Ascending aorta (tissue), 2 donors: ENCODE results near the gene ARHGAP26. TPM values are rescaled to one million over a fixed set of nuclear protein-coding genes. Genes with fewer than 3 reads are reported as not detected.
A peak's percentile ranks its signal among the peaks of the same experiment; 100 is the strongest.

Source experiments
- DNase-seq, 2 donors: peaks; one replicate each; pipeline ENCODE4 v3.0.0-alpha.2; 2019; ENCODE audit warnings: low spot score in 2 of 2
- H3K27ac ChIP-seq, 2 donors: fragments of 200-600 bp; sonication (generic); one replicate each; pipeline ENCODE4 v1.5.1; 2016 to 2017; ENCODE audit warnings: mild to moderate bottlenecking in 1 of 2
- H3K27me3 ChIP-seq: fragments of 200-600 bp; sonication (generic); one replicate; pipeline ENCODE4 v1.5.1; 2017
- H3K36me3 ChIP-seq, 2 donors: fragments of 200-600 bp; sonication (generic); one replicate each; pipeline ENCODE4 v1.5.1; 2016
- H3K4me1 ChIP-seq, 2 donors: fragments of 200-600 bp; sonication (generic); one replicate each; pipeline ENCODE4 v1.5.1; 2016 to 2017; ENCODE audit warnings: mild to moderate bottlenecking in 1 of 2
- H3K4me3 ChIP-seq, 2 donors: fragments of 200-600 bp; sonication (generic); one replicate each; pipeline ENCODE4 v1.5.1; 2016 to 2017; ENCODE audit warnings: mild to moderate bottlenecking in 1 of 2
- H3K9me3 ChIP-seq, 2 donors: fragments of 200-600 bp; sonication (generic); one replicate each; pipeline ENCODE4 v1.5.1; 2016
- CTCF ChIP-seq, 3 experiments: fragments of 200-600 bp in 2 of 3; fragments of 450-650 bp in 1 of 3; sonication (generic) in 2 of 3; IDR thresholded peaks; one replicate each; pipeline ENCODE4 v1.5.1; 2016 to 2019; ENCODE audit warnings: antibody characterized with exemption in 3 of 3, mild to moderate bottlenecking in 1 of 3, moderate library complexity in 1 of 3
- intact Hi-C: fragments of 100-400 bp; cut with DNase I; formaldehyde crosslinking; loops from one replicate; pipeline ENCODE4 v1.15.1; 2023
- total RNA-seq: library from RNA; depleted of rRNA; stranded (reverse); fragments of >200 nt; gene quantifications from one replicate; pipeline ENCODE4 v1.1.0, GENCODE V29; 2016

Gene ARHGAP26
- total RNA-seq, 1 donor from 2014 or later: 34.9 TPM

GRCh38 chr5:142748132-142748531 is 22.0 kb upstream of the ARHGAP26 start:
- DNase-seq: no peak
- H3K27me3 ChIP-seq: no peaks in the 10 kb centered on the region
- intact Hi-C loops: no loop called here
- no peaks in the 10 kb centered on the region for H3K9me3 ChIP-seq
- no peaks in the 10 kb centered on the region for H3K36me3 ChIP-seq
- no peak for TF ChIP-seq CTCF (IDR thresholded peaks at IDR 0.05)
- no peak overlapping the region for H3K4me3 ChIP-seq
- no peak overlapping the region for H3K27ac ChIP-seq
- peaks cover 22 to 32% of the 10 kb centered on the region in 2 donors for H3K4me1 ChIP-seq

- DNase-seq: no peak
- Histone ChIP-seq H3K4me1 (peaks cover 24 to 34% of the 10 kb centered on the region in 2 donors), H3K36me3 (no peaks in the 10 kb centered on the region), H3K27me3 (no peaks in the 10 kb centered on the region), H3K4me3 (no peak overlapping the region), H3K27ac (no peak overlapping the region), H3K9me3 (no peaks in the 10 kb centered on the region)
- intact Hi-C loops: no loop called here
- TF ChIP-seq CTCF (IDR thresholded peaks at IDR 0.05): peak in 2 of 3 experiments; percentile 5 to 50
These were observed 21.5 kb upstream of the ARHGAP26 start for GRCh38 chr5:142748568-142749249.

DNA sequence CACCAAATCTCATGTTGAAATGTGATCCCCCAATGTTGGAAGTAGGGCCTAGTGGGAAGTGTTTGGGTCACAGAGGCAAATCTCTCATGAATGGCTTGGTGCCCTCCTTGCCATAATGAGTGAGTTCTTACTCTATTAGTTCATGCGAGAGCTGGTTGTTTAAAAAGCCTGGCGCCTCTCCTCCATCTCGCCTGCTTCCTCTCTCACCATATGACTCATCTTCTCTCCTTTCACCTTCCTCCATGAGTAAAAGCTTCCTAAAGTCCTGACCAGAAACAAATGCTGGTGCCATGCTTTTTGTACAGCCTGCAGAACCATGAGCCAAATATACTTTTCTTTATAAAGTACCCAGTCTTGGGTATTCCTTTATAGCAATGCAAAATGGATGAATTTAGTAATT is 20.9 kb upstream of the ARHGAP26 start:
- H3K4me3 ChIP-seq: no peak overlapping the region
- intact Hi-C loops: no loop called here
- no peak for TF ChIP-seq CTCF (IDR thresholded peaks at IDR 0.05)
- no peak for DNase-seq
- H3K4me1 ChIP-seq: peaks cover 29 to 40% of the 10 kb centered on the region in 2 donors
- H3K9me3 ChIP-seq: no peaks in the 10 kb centered on the region
- no peaks in the 10 kb centered on the region for H3K36me3 ChIP-seq
- no peaks in the 10 kb centered on the region for H3K27me3 ChIP-seq
- no peak overlapping the region for H3K27ac ChIP-seq

DNA sequence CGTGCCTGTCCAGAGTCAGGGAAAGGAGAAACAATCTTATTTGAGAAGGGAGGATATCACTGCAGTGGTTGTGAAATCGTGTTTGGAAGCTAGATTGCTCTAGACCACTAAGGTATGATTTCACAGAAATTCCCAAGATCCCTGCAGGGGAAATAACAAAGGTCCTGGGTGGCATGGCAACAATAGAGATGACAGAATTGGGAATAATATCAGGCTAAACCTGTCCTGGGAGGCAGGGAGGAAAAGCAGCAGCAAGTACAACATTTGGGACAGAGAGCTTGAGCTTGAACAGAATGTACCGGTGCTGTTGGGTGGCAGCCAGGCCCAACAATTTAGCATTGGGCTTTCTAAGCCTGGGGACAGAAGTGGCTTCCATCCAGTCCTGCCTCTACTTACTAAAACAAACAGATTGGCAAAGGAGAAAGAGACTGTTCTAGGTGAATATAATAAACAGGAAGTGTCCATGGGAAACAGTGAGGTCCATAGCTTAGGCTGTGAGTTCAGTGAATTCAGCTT is 17.0 kb upstream of the ARHGAP26 start:
- H3K4me3 ChIP-seq: peak overlapping the region in 1 of 2 donors; percentile 7
- DNase-seq: peak; percentile 33 to 88

GRCh38 chr5:142754031-142754430 is 16.1 kb upstream of the ARHGAP26 start:
- intact Hi-C loops: no loop called here
- H3K27me3 ChIP-seq: no peaks in the 10 kb centered on the region
- peaks cover 26 to 38% of the 10 kb centered on the region in 2 donors for H3K4me1 ChIP-seq
- no peak overlapping the region for H3K4me3 ChIP-seq
- no peaks in the 10 kb centered on the region for H3K36me3 ChIP-seq
- TF ChIP-seq CTCF (IDR thresholded peaks at IDR 0.05): no peak
- no peaks in the 10 kb centered on the region for H3K9me3 ChIP-seq
- H3K27ac ChIP-seq: peak overlapping the region; percentile 82 to 90
- DNase-seq: peak in 1 of 2 donors; percentile 77

More for the DNA sequence above, 17.0 kb upstream of the ARHGAP26 start:
- H3K4me1 ChIP-seq: peaks cover 26 to 38% of the 10 kb centered on the region in 2 donors
- H3K9me3 ChIP-seq: no peaks in the 10 kb centered on the region
- H3K36me3 ChIP-seq: no peaks in the 10 kb centered on the region
- H3K27ac ChIP-seq: peak overlapping the region; percentile 82 to 90
- no peaks in the 10 kb centered on the region for H3K27me3 ChIP-seq
- intact Hi-C loops: loop anchor here (1.0 kb wide), 1 partner anchor 17 kb away; the partner anchor contains the start of gene ARHGAP26
- no peak for TF ChIP-seq CTCF (IDR thresholded peaks at IDR 0.05)
